ENCODE results near the gene MRPS18A. TPM values are rescaled to one million over a fixed set of nuclear protein-coding genes. Genes with fewer than 3 reads are reported as not detected.

MRPS18A gene
- total and polyA plus RNA-seq, 2 donors (not counting 3 experiments of a cell fraction or from before 2014, with no cell fraction given), result 39.8 to 83.8 TPM

DNA sequence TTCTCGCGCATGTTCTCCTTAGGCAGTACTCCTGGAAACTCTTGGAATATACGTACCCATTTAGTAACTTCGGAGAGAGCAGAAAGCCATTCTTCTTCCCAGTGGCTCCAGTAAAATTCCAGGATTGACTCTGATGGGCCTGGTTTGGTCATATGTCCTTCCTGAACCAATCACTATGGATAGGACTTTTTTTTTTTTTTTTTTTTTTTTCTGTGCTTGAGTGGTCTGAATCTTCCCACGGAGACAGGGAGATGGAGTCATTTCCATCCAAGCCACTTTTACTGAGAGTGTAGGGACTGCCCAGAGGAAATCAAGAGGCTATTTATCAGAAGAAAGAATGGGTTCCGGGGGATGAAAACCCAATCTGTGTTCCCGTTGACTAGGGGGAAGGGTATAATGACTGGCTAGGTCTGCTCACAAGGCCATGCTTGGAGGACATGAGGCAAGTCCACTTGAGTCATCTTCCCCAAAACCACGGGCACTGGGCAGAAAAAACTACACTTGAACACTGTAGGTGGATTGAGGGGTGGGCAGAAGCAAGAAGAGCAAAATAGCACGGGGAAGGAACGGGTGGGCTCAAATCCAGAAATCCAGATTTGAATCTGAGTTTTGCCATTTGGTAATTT is 35.4 kb upstream of the MRPS18A start:
- no peak for DNase-seq (ENCODE audit: low read depth, low spot score)
- H3K27ac ChIP-seq (ENCODE audit: insufficient read depth, low read depth, low read length), result no peak overlapping the region
- POLR2A ChIA-PET, result no interaction called here
- no peak overlapping the region for H3K4me3 ChIP-seq (replicated peaks in 1 of 3; ENCODE audit: insufficient read depth in 1 of 3, low read depth in 1 of 3, low read length in 3 of 3)
- no peaks in the 10 kb centered on the region for H3K9me1 ChIP-seq (replicated peaks; ENCODE audit: control insufficient read depth, extremely low read depth, insufficient read depth, low read length)
- no peak overlapping the region for H3K4me2 ChIP-seq (ENCODE audit: insufficient read depth, low read length)
- CTCF ChIA-PET, result interaction anchor here (1.4 to 4.9 kb wide), 3 partner anchors 14 to 356 kb away, joined by 3 to 48 read pairs (median 5); no protein-coding TSS in a partner anchor
- intact Hi-C loops (cut with micrococcal nuclease) (loop anchor here (1.0 kb wide), 3 partner anchors 47 to 356 kb away; partner anchors contain the start of gene VEGFA), dilution Hi-C loops (cut with MboI; ENCODE audit: extremely low pct_ligation_motif_present, low sequenced_read_pairs) (no loop called here)
- no peak overlapping the region for H2AFZ ChIP-seq (ENCODE audit: low read depth, low read length)
- no peaks in the 10 kb centered on the region for H3K9me3 ChIP-seq (replicated peaks; ENCODE audit: control insufficient read depth, insufficient read depth, low read length)
- FAIRE-seq, result no peak
- H4K20me1 ChIP-seq (replicated peaks; ENCODE audit: control insufficient read depth, extremely low read depth, insufficient read depth, low read length), result no peaks in the 10 kb centered on the region
- no peaks in the 10 kb centered on the region for H3K4me1 ChIP-seq (ENCODE audit: control insufficient read depth, extremely low read depth, insufficient read depth, low read length)
- no TSS peak for BruUV-seq (replicated peaks)
- TF ChIP-seq POLR2A (IDR thresholded peaks at IDR 0.05; ENCODE audit: low read depth, low read length) (no peak), JUN (IDR thresholded peaks at IDR 0.05; ENCODE audit: borderline replicate concordance, insufficient read depth, insufficient read length, low read depth) (no peak), MYC (IDR thresholded peaks at IDR 0.05; ENCODE audit: low read depth, low read length) (no peak), FOS (IDR thresholded peaks at IDR 0.05; ENCODE audit: borderline replicate concordance, insufficient read depth, low read length) (no peak), GATA2 (IDR thresholded peaks at IDR 0.05; ENCODE audit: insufficient read depth, insufficient read length, low read depth, low read length) (no peak), EZH2 (IDR thresholded peaks at IDR 0.05; ENCODE audit: borderline replicate concordance, low read depth, low read length, severe bottlenecking) (no peak), POLR2AphosphoS5 (IDR thresholded peaks at IDR 0.05; ENCODE audit: insufficient read depth, low read depth, low read length) (no peak)
- TF ChIP-seq, protein P1, sequence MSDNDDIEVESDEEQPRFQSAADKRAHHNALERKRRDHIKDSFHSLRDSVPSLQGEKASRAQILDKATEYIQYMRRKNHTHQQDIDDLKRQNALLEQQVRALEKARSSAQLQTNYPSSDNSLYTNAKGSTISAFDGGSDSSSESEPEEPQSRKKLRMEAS (IDR thresholded peaks at IDR 0.05; ENCODE audit: insufficient read depth, insufficient read length), result no peak
- TF ChIP-seq, protein P2, sequence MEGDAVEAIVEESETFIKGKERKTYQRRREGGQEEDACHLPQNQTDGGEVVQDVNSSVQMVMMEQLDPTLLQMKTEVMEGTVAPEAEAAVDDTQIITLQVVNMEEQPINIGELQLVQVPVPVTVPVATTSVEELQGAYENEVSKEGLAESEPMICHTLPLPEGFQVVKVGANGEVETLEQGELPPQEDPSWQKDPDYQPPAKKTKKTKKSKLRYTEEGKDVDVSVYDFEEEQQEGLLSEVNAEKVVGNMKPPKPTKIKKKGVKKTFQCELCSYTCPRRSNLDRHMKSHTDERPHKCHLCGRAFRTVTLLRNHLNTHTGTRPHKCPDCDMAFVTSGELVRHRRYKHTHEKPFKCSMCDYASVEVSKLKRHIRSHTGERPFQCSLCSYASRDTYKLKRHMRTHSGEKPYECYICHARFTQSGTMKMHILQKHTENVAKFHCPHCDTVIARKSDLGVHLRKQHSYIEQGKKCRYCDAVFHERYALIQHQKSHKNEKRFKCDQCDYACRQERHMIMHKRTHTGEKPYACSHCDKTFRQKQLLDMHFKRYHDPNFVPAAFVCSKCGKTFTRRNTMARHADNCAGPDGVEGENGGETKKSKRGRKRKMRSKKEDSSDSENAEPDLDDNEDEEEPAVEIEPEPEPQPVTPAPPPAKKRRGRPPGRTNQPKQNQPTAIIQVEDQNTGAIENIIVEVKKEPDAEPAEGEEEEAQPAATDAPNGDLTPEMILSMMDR (IDR thresholded peaks at IDR 0.05; ENCODE audit: extremely low read depth in 1 of 2, insufficient read depth in 1 of 2, low read depth in 1 of 2, low read length in 2 of 2), result no peak
- no peaks in the 10 kb centered on the region for H3K27me3 ChIP-seq (ENCODE audit: control insufficient read depth in 2 of 2, insufficient read depth in 2 of 2, low read length in 2 of 2)
- no peaks in the 10 kb centered on the region for H3K36me3 ChIP-seq (ENCODE audit: control insufficient read depth in 2 of 2, extremely low read depth in 1 of 2, insufficient read depth in 2 of 2, low read length in 2 of 2)
- H3K9ac ChIP-seq (replicated peaks; ENCODE audit: extremely low read depth, insufficient read depth, low read length), result no peak overlapping the region
- no peaks in the 10 kb centered on the region for H3K79me2 ChIP-seq (ENCODE audit: control insufficient read depth, insufficient read depth, low read length)
